AG08396 (cell line): ENCODE results near the gene CDK5R1.

Experiments used
- DNase-seq: peaks from one replicate; pipeline ENCODE4 v3.0.0; 2012; ENCODE audit warnings: low spot score, mixed read lengths

CDK5R1 gene

DNA sequence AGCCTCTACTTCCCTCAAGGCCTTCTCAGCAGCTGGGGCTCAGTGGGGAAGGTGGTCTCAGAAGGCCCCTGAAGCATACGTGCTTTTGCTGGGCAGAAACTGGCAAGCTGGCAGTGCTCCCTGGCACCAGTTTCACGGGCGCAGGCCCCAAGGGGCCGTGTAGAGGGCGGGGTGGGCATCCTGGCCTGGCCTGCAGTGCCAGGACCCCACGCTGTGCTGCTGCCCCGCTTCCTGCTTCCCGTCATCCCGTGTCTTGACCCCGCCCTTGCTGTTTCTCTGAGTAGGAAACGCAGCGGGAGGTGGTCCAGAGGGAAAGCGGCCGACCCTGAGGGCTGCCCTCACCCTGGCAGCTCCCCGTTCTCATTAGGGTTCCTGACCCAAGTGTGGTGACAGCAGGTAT lies 6.8 kb downstream of the CDK5R1 start:
- DNase-seq, result no peak

DNA sequence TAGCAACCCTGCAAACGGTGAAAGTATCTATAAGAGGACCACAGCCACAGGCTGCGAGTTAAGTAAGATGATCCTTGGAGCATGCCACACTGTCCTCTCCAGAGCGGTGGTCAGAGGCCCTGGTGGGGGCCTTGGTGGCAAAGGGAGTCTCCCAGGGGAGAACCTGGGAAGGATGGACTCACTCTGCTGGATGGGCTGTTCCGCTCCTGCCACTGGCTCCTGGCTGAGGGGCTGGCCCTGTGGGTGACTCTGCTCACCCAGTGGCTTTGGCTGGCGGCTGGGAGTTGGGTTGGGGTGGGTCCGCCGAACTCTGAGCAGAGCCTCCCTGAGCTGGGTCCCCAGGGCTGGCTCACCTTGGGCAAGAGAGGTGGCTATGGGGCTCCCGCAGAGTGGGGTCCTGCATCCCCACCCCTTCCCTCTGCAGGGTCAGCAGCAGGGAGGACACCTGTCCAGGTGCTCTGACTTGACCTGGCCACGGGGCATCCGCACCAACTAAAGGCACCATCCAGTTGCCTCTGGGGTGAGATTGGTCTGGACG lies 7.3 kb downstream of the CDK5R1 start:
- DNase-seq, result no peak

DNA sequence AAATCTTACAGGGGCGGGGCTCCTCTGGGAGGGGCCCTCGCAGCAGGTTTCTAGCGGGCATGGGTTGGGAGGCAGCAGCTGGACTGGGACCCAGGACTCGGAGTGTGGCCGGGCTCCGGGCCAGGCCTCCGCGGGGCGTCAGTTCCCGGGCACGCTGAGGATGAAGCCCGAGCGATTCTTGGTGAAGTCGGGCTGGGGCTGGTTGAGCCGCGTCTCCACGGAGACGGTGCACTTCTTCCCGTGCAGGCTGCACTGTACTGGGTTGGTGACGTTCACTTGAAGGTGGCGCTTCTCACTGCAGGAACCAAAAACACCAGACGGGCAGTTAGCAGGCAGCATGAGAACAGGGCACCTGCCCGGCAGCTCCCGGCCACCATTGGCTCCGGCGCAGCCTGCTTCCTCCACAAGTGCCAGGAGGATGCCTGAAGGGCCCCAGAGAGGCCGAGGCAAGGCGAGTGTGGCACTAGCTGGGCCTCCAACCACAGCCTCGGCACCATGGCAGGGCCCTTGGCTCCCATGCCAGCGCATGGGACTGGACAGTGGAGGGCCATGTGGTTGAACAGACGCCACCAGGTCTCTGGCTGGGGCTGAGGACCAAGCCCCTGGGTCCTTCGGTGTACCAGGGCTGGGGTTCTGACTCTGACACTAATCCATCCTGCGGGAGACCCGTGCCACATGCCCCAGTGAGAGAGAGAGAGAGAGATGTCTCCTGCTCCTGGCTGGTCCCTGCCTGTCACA lies 8.0 kb downstream of the CDK5R1 start:
- no peak for DNase-seq

DNA sequence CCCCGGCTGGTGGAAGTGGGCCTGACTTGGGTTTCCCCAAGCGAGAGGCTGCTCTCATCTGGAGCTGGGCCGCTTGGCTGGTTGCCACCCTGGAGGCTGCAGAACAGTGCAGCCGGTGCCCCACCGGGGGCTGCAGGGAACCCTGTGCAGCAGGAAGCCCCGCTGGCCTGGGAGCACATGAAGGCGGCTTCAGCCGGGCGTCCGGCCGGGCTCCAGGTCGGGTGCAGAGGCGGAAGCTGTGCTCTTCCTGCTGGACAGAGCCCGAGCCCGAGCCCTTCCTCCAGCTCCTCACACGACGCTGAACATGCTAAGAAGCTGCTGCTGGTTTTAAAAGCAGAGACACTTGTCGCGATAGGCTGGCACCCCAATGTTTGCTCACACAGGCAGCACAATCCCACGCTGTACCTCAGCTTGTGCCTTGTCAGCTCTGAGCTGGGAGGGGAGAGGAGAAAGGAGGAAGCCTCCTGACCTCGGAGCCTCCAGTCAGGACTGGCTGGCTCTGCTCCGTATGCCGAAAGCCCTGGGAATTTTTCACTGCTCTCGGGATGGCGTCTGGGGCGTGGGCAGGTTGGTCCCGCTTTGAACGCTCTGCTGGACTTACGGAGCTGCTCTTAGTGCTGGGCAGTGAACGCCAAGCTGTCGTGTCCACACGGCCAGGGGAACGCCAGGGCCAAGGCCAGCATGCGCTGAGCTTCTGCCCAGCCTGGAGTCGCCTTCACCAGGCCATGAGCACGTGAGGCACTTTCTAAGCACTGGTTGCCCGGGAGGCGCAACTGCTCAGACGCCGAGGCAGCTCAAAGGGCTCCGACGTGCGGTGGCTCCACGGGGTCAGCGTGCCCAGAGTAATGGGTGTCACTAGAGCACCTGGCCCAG lies 8.8 kb downstream of the CDK5R1 start:
- peak; percentile 65 for DNase-seq

DNA sequence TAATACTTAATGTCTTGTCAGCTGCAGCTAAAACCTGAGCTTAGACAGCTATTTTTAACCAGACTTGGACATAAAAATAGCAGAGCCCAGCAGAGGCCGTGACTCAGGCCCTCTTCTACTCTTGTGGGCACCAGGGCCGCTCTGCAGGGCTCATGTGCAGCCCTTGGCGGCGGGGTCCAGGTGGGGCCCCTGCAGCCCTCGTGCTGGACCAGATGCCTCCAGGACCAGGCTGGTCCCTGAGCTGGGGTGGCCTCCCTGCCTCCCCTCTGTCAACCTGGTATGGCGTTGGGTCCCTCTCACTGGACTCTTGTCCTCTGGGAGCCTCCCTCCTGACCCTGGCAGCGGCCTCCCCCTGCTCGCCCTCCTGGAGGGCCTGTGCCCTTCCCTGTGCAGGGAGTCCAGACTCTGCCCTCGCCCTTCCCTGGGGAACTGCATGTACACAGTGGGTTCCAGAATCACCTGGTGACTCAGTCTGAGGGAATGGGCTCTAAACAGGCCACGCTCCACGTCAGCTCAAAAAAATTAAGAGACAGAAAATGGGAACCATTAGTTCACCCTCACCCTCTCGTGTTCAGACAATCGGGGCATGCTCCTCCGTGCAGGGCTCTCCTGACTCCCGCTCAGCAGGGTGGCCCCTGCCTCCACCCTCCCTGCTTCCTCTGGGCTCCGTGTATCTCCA lies 9.7 kb downstream of the CDK5R1 start:
- DNase-seq, result peak; percentile 43

DNA sequence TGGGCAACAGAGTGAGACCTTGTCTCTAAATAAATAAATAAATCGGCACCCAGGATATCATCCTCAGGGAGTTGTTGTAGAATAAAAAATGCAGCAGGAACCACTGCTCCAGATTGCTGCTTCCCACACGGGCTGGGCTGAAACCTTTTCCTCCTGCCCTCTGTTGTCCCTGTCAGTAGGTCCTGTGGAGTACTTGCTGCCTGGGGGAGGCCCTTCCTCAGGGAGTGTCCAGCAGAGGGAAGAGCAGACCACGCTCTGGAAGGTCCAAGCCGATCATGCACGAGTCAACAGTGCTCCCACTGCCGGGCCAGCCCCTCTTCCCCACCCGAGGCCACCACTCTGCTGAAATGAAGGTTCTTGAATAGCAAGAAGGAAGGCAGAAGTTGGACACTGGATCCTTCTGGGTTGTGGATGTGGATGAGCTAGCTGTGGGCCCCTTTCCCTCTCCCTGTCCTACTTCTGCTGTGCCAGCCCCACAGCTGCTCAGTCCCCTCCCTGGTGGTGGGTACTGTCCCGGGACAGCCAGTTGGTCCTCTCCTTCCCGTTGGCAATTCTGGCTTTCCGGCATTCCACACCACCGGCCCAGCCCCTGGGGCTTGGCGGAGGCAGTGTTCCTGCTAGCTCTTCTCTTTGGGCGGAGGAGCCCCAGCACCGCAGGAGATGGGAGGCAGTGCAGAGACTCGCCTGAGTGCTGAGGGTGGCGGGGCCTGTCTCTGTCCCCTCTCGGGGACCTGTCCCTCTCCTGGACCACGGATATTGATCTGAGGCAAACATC lies 10.8 kb downstream of the CDK5R1 start:
- DNase-seq, result no peak

DNA sequence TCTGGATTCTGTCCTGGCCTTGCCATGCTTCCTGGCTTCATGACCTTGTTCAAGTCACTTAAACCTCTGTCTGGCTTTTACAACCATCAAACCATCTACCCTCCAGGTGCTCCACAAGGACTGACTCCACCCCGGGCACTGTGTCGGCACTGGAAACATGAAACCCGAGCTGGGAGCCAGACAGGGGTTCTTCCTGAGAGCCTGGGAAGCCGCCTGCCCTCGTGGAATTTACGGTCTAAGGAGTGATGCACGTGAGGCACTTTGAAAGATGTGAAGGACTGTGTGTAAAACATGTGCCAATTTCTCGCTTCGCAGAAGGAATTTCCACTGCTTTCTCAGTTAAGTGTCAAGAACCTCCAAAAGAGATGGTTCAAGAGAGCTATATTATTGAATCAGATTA lies 11.6 kb downstream of the CDK5R1 start:
- no peak for DNase-seq

DNA sequence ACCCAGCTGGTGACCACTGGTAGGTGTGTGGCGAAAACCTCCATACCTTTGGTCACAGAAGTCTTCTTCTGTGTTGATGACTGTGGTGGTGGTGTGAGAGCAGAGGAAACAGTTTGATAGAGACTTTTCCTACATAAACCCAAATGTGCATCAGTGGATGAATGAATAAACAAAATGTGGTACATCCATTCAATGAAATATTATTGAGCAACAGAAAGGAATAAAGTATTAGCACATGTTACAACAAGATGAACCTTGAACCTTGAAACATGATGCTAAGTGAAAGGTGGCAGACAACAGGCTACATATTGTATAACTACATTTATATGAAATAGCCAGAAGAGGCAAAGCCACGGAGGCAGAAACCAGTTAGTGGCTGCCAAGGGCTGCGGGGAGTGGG lies 15.2 kb downstream of the CDK5R1 start:
- DNase-seq, result no peak

DNA sequence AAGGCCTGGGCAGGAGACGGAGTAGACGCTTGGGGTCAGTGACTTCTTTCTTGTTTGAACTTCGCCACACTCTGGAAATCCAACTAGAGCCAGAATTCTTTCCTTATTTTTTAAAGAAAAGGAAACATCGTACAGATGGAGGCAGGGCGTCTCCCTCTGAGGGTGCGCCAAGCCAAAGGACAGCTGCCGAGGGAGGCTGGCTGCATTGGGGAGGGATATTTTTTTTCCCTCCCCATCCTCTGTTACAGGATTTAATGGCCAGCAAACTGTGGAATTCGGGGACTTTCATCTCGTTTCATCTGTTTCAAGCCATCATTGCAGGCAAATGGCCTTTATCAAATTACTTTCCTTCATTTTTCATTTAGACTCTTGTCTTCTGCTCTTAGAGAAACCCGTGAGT lies 15.9 kb downstream of the CDK5R1 start:
- no peak for DNase-seq

DNA sequence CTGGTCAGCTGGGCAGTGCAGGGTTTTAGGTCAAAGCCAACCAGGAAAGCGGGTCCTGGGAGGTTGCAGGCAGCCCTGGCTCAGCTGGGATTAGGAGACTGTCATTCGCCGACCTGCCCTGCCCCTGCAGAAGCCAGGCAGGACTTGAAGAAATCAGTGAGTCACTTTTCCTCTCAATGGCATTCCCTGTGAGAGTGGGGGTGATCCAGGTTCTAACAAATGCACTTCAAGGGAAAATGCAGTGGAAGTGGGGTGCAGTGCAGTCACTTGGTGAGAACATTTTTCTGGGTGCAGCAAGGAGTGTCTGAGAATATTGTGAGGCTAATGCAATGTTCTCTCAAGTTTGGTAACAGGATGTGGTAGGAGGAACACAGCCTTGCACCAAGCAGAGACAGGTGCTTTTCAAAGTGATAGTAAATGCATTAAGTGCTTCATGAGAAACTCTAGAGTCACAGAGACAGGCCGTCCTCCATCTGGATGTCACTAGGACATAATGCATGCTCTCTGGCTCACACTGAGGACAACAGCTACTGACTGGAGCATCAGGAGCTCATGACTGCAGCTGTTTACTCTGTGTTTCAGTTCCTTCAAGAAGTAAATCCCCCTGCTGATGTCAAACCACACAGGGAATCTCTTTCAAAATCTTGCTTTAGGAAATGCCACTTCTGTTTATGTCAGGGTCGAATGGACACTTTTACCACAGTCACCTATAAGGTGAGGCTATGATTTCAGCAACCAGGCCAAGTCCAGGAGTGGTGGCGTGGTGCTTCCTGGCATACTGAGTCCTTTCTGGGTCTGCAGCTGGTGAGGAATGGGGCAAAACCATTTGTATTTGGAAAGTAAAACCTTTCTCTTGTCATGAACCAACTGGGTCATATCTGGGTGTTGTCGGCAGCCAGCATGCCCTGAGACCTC lies 16.7 kb downstream of the CDK5R1 start:
- no peak for DNase-seq

DNA sequence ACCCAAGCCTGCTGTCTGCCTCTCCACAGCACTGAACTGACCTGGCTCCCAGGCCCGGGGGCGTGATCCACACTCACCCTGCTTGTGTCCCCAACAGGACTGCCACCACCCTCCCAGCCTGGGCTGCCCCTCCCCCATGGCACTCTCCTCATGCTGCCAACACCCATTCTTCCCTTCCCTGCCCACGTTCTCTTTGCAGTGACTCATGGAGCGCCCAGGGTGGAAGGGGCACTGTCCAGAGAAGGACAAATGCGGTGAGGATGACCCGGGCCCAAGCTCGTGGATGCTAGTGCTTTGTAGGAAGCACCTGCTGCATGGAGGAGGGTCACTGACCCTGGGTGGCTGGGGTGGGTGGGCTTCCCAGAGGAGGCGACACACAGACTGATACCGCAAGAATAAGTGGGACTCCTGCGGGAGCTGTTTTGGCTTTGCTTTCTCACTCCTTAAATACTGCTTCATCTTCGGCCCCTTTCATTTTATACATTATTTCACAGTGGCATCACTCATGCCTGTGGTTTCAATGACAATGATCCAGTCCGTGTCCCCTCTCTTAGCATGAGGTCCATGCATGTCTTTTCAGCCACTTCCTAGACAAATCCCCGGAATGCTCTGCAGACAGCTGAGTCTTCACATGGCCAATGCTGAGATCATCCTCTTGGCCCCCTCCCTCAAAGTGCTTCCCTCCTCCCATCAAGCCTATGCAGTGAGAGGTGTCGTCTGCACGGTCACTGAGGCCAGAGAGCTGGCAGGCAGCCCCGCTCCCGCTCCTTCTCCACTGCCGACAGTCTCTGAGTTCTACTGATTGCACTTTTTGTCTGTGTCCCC lies 17.6 kb downstream of the CDK5R1 start:
- DNase-seq, result no peak

DNA sequence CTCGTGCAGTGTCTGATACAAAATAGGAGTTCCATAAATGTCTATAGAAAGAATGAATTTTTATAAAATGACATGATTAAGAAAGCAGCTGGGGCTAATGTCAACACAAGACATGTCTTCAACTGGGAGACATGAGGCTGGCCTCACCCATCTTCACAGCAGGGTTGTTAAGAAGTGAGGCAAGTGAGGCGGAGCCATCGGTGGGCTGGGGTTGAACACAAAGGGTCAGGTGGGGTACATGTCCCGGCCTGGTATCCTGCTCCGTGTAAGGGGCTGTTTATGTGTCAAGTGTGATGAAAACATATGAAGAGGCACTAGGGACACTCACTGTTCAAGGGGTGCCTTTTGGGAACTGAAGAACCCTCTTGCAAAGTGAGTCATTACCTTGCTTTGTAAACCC lies 22.1 kb downstream of the CDK5R1 start:
- no peak for DNase-seq

DNA sequence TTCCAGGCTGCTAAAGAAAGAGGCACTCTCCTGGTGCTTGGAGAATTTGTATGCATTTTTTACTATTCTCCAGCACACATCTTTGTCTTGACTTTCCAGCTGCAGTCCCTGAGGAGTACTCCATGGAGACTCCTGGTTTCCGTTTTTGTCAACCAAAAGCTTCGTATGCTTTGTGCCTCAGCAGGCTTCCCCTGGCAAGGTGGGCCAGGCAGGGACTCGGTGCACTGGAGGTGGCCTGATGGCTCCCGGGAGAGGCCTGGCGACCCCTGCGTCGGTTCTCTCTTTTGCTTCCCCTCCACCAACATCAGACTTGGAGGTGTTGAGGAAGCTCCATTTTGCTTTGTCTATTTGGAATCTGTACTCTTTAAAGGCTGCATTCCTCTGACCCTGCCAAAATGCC lies 23.7 kb downstream of the CDK5R1 start:
- no peak for DNase-seq

DNA sequence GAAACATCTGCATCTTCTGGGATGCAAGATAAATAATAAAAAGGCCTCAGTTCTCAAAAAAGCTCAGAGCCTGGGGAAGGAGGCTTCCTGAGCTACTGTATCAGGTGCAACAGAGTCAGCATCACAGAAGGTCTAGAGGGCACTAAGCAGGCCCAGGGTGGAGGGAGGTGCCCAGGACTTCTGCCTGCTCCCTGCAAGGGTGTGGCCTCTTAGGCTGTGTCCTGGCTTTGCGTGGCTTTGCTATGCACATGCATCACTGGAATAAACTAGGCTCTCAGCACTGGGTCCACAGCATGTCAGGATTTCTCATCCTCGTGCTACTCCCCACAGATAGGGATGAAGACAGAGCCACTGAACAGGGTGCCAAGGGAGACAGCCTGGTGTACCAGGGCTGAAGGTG lies 25.5 kb downstream of the CDK5R1 start:
- DNase-seq, result no peak

DNA sequence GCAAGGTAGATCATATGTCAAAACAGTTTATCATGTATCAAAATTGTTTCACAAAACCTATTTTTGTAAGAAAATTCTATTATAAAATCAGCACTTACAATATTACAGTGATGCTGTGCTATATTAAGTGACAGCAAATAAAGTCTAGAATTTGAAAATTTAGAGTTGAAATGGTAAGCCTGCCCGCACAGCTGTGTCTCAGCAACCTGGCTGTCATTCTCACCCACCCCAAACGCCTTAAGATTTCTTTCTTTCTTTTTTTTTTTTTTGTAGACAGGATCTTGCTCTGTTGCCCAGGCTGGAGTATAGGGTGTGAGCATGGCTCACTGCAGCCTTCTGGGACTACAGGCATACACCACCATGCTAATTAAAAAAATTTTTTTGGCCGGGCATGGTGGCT lies 26.8 kb downstream of the CDK5R1 start:
- DNase-seq, result no peak

DNA sequence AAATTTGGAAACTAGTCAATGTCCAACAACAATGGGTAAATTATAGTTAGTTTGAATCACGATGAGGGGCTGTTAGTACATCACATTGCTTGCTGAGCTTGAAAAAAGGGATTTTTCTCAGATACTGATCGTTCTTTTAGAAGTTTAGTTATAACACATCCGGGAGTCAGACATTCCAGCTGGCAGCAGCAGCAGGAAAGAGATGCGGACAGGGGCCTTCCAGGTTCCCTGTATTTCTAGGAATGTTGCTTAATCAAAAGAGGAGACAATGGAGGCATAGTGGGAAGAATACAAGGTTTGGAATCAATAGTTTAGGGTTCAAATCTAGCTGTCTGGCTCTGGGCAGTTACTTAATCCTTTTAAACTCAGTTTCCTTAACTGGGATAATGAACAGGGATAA lies 27.8 kb downstream of the CDK5R1 start:
- no peak for DNase-seq

DNA sequence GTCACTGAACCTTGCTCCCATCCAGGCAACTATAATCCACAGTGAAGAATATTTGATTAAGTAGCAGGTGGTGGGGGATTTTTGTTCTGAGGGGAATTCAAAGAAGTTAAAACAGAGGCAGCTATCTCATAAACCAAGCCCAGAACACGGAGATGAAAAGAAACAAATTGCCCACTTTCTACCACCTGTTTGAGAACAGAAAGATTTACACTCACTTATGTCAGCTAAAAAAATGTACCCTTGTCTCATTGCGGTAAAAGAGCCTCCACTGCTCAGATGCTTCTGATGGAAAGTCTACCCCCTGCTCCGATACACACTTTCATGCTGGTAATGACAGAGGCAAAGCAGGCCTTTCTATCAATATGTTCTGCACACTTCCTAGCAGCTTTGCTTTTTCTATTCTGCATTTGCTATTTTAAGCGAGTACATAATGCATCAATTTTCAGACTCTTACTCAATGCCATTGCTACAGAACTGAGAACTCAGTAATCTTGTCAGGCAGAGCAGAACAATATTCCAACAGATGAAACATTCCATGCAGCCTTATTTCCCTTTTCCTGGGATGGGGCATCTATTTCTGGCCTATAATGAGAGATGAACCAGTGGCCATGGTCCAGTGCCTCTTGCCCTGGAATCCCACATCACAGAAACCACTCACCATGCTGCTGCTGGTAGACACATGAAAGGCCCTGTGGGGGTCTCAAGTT lies 29.0 kb downstream of the CDK5R1 start:
- no peak for DNase-seq

DNA sequence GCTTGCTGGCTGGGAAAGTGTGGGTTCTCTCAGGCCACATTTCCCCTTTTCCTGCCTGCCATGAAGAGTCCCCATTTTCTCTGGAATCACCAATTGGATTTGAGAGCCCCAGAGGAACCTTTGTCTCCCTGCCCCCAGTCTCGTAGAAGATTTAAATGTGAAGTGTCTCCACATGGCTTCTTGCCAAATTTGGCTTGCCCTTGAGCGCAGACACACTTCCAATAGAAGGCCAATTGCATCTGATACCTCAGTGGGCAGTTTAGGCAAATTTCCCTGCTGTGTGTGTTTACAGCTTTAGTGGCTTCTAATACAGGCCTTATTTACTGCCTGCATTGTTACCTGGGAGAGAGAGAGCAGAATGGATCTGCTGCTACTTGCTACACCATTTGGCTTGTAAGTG lies 29.7 kb downstream of the CDK5R1 start:
- DNase-seq, result no peak
